Germinal center (tissue), 1 donor: ENCODE measurements around the gene DDX25.
"Not testable (repeated sequence)": the region's sequence is repeated elsewhere in the genome, so short reads cannot be mapped to it uniquely, and the experiment has no call there.

Experiments
- DNase-seq: peaks from one replicate; pipeline ENCODE4 v3.0.0; 2012; ENCODE audit warnings: mixed read lengths, low spot score

Gene DDX25

GRCh38 chr11:125904678-125905077 is 370 bp downstream of the DDX25 start:
- no peak for DNase-seq

GRCh38 chr11:125910226-125910849 is 6.0 kb downstream of the DDX25 start:
- DNase-seq = no peak

GRCh38 chr11:125914601-125915000 is 10.3 kb downstream of the DDX25 start:
- DNase-seq = not testable (repeated sequence)

GRCh38 chr11:125916683-125917347 is 12.5 kb downstream of the DDX25 start:
- DNase-seq = no peak

GRCh38 chr11:125918140-125918840 is 14.0 kb downstream of the DDX25 start:
- no peak for DNase-seq

GRCh38 chr11:125921042-125921441 is 16.7 kb downstream of the DDX25 start:
- DNase-seq = no peak

- DNase-seq = no peak
Observed at GRCh38 chr11:125922156-125922555, 17.8 kb downstream of the DDX25 start.

GRCh38 chr11:125923012-125923579 is 18.8 kb downstream of the DDX25 start:
- DNase-seq = peak; percentile 57

- DNase-seq = no peak
Observed at GRCh38 chr11:125923633-125924032, 19.3 kb downstream of the DDX25 start.

- DNase-seq = no peak
Observed at GRCh38 chr11:125924384-125925007, 20.2 kb downstream of the DDX25 start.

- DNase-seq = no peak
Observed at GRCh38 chr11:125925247-125925740, 21.0 kb downstream of the DDX25 start.

GRCh38 chr11:125925804-125926203 is 21.5 kb downstream of the DDX25 start:
- no peak for DNase-seq

- no peak for DNase-seq
Observed at GRCh38 chr11:125926682-125927081, 22.4 kb downstream of the DDX25 start.

GRCh38 chr11:125929445-125930075 is 25.3 kb downstream of the DDX25 start:
- no peak for DNase-seq

GRCh38 chr11:125930076-125930450 is 25.8 kb downstream of the DDX25 start:
- no peak for DNase-seq

GRCh38 chr11:125931116-125931515 is 26.8 kb downstream of the DDX25 start:
- no peak for DNase-seq

GRCh38 chr11:125931668-125932067 is 27.4 kb downstream of the DDX25 start:
- no peak for DNase-seq

- DNase-seq = no peak
Observed at GRCh38 chr11:125932301-125932700, 28.0 kb downstream of the DDX25 start.

GRCh38 chr11:125933030-125933813 is 28.9 kb downstream of the DDX25 start:
- no peak for DNase-seq

- no peak for DNase-seq
Observed at GRCh38 chr11:125934473-125934872, 30.2 kb downstream of the DDX25 start.

GRCh38 chr11:125935056-125935455 is 30.7 kb downstream of the DDX25 start:
- no peak for DNase-seq
